Measurements from ENCODE around the gene FAXDC2.

FAXDC2 gene, protein sequence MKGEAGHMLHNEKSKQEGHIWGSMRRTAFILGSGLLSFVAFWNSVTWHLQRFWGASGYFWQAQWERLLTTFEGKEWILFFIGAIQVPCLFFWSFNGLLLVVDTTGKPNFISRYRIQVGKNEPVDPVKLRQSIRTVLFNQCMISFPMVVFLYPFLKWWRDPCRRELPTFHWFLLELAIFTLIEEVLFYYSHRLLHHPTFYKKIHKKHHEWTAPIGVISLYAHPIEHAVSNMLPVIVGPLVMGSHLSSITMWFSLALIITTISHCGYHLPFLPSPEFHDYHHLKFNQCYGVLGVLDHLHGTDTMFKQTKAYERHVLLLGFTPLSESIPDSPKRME

DNA sequence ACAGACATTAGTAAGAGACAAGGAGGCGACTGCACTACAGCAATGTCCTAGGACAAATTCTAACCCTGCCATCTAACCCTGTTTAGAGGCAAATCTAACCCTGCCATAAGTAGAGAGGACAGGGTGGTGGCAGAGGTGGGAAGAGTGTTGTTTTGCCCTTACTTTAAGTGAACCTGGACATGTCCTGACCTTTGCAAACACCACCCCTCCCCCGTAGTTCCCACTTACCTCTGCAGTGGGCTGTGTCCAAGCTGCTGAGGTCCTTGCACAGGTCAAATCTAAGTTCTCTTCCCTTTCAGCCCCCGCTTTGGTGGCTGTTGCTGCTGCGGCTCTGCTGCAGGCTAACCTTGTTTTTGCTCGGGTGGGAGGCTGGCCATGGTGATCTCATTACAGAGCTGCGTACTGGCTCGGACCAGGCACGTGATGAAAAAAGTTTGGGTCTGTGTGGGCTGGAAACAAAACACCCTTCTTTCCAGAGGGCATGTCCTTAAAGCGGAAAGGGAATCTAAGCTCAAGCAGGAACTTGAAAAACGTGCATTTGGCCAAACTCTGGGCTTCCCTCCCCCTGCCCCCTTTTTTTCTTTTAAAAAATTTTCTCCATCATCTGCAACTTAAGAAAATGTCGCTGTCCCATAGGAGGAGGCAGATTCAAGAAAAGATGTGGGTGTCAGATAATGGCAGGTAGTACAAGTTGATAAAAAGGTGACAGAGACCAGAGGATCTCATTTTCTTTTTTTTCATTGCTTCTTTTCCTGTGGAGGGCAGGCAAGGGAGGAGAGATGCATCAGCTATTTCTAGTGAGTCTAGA is at the start of gene FAXDC2:
Gene FAXDC2 (minus strand): TSS at position 349 of the 808 bp plus-strand sequence. CDS start 12,425 bp downstream, outside the sequence.
- DNase-seq (ENCODE audit: low read depth), result no peak

DNA sequence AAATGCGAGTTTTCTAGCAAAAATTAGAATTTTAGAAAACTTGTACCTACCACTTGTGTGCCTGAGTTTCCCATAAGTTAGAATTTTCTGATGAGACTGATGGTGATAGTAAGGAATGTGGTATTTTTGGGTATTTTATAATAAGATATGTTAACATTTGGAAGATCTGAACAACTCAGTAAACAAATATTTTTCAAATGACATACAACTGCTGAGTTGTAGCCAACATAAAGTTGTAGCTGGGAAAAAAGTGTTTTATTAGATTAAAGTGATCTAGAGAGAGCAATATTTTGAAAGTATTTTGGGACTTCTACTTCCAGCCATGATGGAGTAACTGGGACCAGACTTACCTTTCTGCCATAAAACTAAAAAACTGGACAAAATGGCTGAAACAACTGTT is 49.7 kb upstream of the FAXDC2 start:
- DNase-seq (ENCODE audit: low read depth), result no peak

DNA sequence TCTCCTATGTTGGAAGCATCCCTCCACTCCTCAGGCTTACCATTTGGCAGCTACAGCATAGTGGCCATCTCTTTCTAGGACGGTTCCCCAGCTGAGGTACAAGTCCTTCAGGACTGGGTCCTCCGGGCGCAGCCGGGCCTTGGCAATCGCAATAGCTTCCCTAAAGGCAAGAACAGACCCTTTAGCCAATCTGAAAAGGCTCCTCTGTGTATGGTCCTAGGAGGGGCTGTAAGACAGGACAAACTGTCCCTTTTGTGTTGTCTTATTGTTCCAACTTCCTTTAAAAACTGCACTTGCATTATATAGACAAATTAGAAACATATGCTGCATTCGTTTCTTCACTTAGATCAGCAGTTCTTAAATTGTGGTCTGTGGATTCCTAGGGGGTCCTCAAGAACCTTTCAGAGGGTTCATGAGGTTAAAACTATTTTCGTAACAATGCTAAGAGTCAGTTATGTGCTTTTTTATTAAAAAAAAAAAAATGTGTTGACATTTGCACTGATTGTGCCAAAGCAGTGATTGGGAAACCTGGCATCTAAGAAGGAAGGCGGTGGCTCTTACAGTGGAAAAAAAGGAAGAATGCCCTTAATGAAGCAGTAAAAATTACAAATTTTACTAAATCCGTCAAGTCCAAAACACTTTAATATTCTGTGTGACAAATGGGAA is 48.9 kb upstream of the FAXDC2 start:
- no peak for DNase-seq (ENCODE audit: low read depth)

DNA sequence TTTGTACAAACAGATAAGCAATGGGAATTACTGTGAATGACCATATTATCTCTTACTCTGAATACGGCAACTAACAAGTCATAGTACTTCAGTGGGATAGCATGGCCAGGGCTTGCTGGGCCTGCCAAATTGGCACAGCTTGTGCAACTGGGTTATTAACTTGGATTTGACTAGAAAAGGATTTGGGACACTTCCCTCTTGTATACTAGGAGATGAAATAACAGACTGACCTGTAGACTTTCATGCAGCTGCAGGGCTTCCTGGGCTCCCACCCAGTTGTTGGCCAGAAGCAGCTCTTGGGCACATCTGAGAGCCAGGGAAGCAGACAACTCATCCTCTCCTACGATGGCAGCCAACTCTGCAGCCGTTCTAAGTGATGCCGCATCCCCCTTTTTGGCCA is 47.8 kb upstream of the FAXDC2 start:
- no peak for DNase-seq (ENCODE audit: low read depth)

DNA sequence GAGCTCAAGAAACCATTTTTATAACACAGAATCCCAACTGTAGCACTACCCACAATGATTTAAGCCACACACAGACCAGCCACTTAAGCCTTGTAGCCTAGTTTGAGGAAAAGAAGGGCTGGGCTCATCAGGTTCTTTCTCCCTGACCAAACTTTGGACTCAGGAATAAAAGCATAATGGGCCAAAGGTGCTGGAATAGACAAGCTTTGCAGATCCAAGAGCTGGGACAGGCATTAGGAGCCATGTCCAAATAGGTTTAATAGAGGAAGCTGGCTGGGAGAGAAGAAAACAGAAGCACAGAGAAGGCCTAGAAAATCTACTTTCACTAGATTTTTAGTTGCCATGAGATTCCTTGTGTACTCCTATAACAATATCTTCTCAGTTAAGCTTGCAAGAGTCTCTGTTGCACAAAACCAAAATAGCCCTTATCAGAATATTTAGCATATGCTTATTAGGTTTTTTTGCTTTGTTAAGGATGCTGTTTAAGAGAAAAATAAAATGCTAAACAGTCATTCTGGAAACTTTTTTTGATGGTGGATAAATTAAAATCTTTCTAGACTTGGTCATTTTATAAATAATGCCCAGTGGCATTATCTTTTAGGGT is 46.3 kb upstream of the FAXDC2 start:
- DNase-seq (ENCODE audit: low read depth), result no peak

DNA sequence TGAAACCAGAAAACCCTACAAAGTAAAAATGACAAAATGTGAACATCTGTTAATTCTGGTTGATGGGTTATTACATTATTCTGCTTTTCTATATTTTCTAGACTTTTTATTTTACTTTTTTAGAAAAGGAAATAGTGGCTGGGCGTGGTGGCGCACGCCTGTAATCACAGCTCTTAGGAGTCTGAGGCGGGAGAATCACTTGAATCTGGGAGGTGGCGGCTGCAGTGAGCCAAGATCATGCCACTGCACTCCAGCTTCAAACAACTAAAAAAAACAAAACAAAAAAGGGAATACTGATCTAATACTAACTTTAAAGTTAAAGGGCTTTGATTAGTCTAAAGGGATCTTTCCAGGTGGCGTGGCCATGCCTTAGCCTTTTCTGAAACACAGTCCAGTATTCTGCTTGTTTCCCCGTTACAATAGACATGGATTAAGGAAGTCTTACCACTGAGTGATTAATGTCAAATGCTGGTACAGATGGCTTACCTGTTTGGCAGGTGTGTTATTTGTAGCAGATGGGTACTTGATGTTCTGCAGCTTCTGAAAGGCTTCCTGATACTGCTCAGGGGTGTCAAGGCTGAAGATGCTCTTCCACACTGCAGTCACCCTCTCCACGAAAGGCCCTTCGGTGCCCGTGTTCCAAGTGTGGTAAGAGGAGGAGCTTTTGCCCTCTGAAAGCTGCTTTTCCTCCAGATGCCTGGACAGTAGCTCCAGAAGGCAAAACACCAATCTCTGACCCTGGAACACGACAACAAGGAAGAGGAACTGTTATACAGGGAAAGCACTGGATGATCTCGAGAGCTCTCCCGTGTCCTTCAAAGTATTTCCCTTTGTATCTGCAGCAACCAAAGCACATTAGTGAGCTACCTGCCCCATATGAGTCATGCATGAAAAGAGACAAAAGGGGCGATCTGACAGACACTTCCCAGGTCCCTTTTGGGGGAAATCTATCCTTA is 45.5 kb upstream of the FAXDC2 start:
- no peak for DNase-seq (ENCODE audit: low read depth)

DNA sequence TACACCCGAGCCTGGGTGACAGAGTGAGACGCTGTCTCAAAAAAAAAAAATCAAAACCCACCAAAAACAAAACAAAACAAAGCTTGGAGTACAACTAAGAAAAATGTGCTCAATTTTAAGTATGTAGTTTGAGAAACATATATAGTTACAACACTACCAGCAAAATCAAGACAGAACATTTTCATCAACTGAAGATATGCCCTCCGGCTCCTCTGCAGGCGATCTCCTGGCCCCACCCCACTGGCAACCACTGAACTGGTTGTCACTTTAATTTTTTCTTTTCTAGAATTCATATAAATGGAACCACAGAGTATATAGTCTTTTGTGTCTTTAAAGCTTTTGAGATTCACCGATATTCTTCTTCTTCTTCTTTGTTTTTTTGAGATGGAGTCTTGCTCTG is 43.0 kb upstream of the FAXDC2 start:
- DNase-seq (ENCODE audit: low read depth), result no peak

DNA sequence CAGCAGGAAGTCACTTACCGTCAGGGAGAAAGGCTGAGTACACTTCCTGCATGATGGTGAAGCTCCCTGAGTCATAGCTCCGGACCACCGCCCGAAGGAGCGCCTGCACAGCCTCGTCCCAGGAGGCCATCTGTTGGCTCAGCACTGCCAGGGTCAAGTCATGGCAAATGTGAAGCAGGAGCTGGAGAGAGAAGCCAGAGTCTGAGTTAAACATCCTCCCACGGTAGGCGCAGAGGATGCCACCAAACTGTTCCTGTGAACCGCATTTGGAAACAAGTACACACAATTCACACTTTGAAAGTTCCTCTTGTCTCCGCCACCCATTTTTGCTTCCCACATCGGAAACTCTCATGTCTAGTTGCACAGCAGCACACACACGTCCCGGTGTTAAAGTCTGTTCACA is 42.0 kb upstream of the FAXDC2 start:
- no peak for DNase-seq (ENCODE audit: low read depth)

DNA sequence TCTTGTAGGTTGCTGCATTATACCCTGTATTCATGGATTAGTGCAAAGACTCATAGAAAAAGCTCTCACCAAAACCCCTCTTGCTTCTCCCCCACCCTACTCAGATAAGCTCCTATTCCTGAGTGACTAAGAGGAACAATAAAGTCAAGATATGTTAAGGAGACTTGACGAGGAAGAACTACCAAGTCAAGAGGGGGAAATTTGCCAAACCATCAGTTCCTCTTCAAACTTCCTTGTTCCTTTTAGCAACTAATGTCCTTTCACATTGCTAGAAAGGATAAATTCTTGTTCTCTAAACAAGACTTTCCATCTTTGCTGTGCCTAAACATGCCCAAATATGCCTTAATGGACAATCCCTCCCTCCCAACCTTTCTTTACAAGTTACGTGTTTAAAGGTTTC is 35.0 kb upstream of the FAXDC2 start:
- no peak for DNase-seq (ENCODE audit: low read depth)

DNA sequence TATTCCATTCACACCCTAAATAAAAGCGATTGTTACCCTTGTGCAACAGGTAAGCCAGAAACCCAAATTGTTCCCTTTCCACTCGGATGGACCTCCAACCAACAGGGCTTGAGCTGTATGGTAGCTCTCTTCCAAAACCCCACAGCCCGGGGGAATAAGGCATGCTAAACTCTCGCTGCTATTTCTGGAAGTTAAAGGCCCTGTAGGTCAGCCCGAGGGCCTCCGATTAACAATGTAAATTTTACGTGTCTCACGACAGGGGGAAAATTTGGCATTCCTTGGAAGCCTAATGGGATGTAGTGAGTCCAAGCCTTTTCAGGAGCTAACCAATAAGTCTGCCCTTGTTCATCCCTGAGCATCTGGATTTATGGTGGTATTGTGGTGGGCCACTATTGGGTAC is 34.0 kb upstream of the FAXDC2 start:
- DNase-seq (ENCODE audit: low read depth), result no peak

DNA sequence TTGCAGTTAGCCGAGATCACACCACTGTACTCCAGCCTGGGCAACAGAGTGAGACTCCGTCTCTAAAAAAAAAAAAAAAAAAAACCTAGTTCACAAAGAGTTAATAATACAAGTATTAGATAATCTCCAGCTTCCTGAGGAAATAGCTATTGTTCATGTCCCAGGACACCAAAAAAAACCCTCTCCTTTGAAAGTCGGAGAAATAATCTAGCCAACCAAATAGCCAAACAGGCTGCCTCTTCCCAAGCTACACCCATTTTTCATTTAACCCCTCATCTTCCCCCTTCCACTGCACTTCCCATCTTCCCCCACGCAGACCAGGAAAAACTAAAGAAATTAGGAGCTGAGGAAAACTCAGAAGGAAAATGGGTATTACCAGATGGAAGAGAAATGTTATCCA is 31.6 kb upstream of the FAXDC2 start:
- DNase-seq (ENCODE audit: low read depth), result no peak

DNA sequence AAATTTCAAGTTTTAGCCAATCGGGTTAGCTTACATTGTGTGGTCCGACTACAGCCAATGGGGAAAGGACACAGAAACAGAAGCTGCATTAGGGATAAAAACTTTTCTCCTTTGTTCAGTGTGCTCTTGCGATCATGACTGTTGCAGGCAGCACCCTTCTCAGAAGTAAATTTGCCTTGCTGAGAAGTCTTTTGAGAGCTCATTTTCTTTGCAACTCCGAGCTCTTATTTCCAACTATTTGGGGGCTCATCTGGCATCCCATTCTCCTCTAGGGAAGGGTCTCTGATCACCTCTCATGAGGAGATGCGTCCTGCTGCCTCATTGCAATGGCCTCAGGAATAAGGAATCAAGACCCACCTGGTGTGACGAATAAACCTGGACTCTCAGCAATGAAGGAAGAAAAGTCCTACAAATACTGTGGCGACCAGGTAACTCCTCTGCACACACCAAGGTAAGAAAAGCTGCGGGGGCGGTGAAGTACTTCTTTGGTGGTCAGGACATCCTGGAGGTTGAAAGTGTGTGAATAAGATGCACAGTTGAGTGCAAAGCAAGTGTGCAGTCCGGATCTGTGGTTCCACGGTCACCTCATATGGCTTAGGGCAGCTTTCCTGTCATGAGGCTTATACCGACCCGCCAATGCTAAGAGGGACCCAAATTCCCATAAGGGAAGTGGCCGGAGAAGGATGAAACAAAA is 28.4 kb upstream of the FAXDC2 start:
- no peak for DNase-seq (ENCODE audit: low read depth)

DNA sequence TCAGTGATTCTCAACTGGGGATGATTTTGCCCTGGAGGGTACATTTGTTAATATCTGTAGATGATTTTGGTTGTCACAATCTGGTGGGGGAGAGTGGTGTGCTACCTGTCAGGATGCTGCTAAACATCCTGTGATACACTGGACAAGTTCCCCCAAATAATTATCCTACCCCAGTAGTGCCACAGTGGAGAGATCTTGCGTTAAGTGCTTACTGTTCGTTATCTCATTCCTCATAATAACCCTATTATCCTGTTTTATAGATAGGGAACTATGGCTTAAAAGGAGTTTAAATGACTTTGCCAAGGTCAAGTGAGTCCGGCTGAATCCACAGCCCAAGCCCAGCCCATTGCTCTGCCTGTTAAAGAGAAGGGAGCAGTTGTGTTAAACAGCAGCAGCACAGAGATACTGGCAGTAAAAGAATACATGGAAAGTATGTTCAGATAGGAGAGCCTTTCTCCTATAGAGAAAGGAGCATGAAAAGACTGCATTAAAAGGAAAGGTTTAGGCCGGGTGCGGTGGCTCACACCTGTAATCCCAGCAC is 23.5 kb upstream of the FAXDC2 start:
- no peak for DNase-seq (ENCODE audit: low read depth)

DNA sequence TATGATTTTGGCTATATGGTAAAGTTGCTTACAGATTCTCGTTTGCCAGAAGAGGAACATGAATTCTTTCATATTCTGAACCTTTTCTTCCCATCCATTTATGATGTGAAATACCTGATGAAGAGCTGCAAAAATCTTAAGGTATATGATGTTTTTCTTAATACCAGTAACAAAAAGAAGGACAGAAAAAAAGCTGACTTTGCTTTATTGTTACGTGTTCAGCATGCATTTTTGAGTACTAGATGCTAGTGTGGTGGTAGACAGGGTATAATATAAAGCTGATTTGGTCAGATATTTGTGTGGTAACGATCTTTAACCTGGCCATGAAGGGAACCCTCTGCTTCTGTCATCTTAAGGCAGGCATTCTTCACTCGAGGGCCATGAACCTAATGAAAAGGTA is 21.3 kb upstream of the FAXDC2 start:
- DNase-seq (ENCODE audit: low read depth), result no peak

DNA sequence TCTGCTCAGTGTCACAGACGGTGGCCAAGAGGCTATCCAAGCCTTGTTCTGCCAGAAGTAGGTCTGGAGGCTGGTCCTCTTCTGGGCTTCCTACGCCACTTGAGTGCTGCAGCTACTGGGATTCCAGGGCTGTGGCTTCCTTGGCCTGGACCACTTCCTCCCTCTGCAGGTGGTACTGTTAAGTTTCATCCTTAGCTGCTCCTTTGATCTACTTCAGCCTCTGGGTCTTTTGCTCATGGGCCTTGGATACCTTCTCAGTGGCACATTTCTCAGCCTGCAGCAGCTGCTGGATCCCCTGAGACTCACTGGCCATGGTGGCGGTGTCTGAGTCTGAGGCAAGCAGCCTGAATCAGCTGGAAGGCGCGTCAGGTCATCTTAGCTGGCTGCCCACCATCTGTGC is 18.3 kb upstream of the FAXDC2 start:
- no peak for DNase-seq (ENCODE audit: low read depth)

DNA sequence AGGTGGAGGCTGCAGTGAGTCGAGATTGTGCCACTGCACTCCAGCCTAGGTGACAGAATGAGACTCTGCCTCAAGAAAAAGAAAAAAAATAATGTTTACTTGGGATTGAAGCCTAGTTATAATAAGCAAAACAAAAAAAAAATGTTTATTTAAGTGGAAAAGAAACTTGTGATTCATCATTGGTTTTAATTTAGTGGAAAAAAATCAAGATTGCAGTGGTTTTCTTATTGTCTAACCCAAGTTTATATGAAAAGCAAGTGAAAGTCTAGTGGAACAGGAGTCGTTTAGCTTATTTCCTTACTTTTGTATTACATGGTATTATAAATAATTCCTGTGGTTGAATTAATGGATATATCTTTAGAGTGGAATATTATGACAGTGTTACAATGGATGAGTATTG is 16.4 kb upstream of the FAXDC2 start:
- no peak for DNase-seq (ENCODE audit: low read depth)

DNA sequence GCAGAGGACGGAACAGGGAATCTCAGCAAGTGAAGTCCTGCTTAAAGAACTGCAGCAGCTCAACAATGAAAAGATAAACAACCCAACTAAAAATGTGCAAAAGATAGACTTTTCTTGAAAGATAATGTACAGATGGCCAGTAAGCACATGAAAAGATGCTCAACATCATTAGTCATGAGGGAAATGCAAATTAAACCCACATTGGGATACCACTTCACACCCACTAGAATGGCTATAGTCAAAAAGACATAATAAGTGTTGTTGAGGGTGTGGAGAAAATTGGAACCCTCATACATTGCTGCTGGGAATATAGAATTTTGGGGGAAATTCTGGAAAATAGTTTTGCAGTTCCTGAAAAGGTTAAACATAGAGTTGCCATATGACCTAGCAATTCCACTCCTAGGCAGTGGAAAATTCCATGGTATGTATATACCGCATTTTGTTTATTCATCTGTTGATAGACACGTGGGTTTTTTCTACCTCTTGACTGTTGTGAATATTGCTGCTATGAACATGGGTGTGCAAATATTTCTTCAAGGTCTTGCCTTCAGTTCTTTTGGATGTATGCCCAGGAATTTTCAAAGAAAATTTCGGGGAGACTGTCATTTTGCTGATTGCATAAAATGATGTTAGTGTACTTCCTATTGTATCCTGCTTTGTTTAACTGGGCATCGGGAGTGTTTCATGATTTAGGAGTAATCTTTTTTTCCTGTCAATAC is 15.2 kb upstream of the FAXDC2 start:
- DNase-seq (ENCODE audit: low read depth), result no peak

DNA sequence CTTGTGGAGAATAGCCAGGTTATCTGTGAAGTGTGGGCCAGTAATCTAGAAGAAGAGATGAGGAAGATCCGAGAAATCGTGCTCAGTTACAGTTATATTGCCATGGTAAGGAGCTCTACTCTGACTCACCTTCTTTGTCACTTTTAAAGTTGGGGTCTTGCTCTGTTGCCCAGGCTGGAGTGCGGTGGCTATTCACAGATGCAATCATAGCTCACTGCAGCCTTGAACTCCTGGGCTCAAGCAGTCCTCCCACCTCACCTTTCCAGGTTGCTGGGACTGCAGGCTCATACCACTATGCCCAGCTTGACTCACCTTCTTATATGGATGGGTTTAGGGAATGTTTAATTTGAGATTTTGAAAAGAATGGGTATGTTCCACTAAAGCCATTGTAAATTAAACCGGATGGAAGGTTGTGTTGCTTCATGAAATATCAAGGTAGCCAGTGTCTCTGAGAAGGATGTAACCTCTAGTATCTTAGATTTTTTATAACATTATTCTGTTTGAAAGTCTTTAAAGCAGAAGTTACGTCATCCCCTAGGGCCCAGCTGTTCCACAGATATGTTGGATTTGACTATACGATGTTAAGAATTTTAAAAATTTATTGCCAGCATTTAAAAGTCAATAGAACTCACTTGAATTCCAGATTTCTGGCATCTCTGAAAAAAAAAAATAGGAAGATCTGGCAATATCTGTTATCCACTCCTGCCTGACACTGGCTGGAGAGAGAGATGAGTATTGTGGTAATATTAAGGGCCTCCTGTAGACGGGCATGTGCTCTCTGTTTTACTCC is 13.1 kb upstream of the FAXDC2 start:
- no peak for DNase-seq (ENCODE audit: low read depth)

DNA sequence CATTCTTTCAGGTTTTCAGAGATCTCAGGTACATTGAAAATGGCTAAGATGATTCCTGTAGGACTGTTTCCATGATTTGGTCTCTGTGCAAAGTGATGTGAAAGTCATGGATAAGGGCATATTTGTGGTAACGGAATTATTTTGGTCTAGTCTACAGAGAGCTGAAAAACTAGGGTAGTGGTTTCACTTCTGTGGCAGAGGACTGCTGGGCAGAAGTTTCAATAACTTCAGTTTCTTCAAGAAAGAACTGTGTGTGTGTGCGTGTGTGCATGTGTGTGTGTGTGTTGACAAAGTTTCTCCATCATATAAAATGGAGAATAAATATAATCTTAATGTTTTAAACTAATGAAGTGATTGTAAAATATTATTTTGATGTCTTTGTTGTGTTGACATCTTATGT is 12.4 kb upstream of the FAXDC2 start:
- no peak for DNase-seq (ENCODE audit: low read depth)
